ENCODE data around the gene CDC42BPG. TPM values are rescaled to one million over a fixed set of nuclear protein-coding genes. Genes with fewer than 3 reads are reported as not detected.
"Not testable (repeated sequence)": the region's sequence is repeated elsewhere in the genome, so short reads cannot be mapped to it uniquely, and the experiment has no call there.

Gene CDC42BPG
- total RNA-seq, 1 donor from 2014 or later, result 21.1 TPM

DNA sequence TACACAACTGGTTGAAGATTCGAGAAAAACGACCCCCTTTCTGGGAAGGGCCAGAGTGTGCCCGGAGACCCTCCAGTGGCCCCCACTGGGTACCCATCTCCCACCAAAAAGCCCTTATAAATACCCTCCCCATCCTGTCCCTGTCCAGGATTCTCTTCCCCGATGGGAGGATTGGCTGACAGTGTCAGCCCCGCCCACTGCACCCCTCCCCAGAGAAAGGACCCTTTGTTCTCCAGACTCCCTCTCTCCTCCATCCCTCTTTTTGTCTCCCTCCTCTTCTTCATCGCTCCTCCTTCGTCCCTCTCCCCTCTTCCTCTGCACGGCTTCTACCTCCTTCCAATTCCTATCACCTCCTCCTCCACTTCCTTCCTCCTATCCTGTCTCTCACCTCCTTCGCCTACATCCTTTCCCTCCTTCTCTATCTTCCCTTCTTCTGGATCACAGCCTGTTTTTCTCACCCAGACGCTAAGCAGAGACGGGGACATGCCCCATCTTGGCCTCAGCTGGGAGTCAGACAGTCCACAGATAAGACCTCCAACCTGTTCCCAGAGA lies 20.8 kb downstream of the CDC42BPG start:
- H3K4me3 Mint-ChIP-seq (ENCODE audit: low read depth), result no peak overlapping the region
- TF ChIP-seq, protein P1, sequence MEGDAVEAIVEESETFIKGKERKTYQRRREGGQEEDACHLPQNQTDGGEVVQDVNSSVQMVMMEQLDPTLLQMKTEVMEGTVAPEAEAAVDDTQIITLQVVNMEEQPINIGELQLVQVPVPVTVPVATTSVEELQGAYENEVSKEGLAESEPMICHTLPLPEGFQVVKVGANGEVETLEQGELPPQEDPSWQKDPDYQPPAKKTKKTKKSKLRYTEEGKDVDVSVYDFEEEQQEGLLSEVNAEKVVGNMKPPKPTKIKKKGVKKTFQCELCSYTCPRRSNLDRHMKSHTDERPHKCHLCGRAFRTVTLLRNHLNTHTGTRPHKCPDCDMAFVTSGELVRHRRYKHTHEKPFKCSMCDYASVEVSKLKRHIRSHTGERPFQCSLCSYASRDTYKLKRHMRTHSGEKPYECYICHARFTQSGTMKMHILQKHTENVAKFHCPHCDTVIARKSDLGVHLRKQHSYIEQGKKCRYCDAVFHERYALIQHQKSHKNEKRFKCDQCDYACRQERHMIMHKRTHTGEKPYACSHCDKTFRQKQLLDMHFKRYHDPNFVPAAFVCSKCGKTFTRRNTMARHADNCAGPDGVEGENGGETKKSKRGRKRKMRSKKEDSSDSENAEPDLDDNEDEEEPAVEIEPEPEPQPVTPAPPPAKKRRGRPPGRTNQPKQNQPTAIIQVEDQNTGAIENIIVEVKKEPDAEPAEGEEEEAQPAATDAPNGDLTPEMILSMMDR (IDR thresholded peaks at IDR 0.05; ENCODE audit: unreplicated experiment), result no peak
- H3K9me3 Mint-ChIP-seq (ENCODE audit: low read depth), result no peaks in the 10 kb centered on the region
- DNase-seq (ENCODE audit: low spot score, unreplicated experiment), result no peak
- H3K36me3 Mint-ChIP-seq (ENCODE audit: insufficient read depth), result peaks cover 16% of the 10 kb centered on the region
- H3K27me3 Mint-ChIP-seq, result no peaks in the 10 kb centered on the region
- H3K4me1 Mint-ChIP-seq (ENCODE audit: low read depth), result no peaks in the 10 kb centered on the region
- no peak overlapping the region for H3K27ac Mint-ChIP-seq

DNA sequence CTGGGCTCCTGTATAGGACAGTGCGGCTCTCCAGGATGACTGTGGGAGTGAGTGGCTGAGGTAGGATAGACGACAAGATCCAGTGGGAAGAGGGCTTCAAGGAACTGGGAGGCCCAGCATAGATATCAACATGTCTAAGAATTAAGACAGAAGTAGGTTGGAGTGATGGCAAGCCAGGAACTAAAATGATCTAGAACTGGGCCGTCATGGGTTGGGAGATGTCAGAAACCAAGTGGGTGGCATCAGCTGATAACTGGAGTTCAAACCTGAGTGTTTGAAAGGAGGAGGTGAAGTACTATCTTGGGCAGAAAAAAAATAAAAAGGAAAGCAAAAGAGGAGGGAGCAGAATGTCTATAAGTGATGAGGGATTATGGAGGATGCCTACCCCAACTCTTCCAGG lies 27.0 kb downstream of the CDC42BPG start:
- no peaks in the 10 kb centered on the region for H3K27me3 Mint-ChIP-seq
- peaks cover 2% of the 10 kb centered on the region for H3K4me1 Mint-ChIP-seq (ENCODE audit: low read depth)

DNA sequence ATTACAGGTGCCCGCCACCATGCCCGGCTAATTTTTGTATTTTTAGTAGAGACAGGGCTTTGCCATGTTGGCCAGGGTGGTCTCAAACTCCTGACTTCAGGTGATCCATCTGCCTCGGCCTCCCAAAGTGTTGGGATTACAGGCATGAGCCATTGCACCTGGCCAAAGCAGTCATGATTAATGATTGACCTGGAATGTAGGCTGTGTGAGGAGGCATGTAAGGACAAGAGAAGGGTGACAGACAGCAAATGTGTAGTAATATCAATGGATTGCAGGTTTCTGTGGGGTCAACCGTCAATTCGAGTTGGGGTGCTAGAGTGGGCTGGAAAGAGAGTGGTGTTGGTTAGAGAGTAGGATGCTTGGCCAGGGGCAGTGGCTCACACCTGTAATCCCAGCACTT lies 29.0 kb downstream of the CDC42BPG start:
- not testable (repeated sequence) for H3K27me3 Mint-ChIP-seq; H3K36me3 Mint-ChIP-seq (ENCODE audit: insufficient read depth); H3K4me1 Mint-ChIP-seq (ENCODE audit: low read depth); H3K9me3 Mint-ChIP-seq (ENCODE audit: low read depth); DNase-seq (ENCODE audit: low spot score, unreplicated experiment); H3K4me3 Mint-ChIP-seq (ENCODE audit: low read depth)
- H3K27ac Mint-ChIP-seq, result peak overlapping the region; percentile 9

More for the DNA sequence above, 27.0 kb downstream of the CDC42BPG start:
- no peaks in the 10 kb centered on the region for H3K9me3 Mint-ChIP-seq (ENCODE audit: low read depth)
- peak overlapping the region; percentile 45 for H3K27ac Mint-ChIP-seq
- H3K36me3 Mint-ChIP-seq (ENCODE audit: insufficient read depth), result no peaks in the 10 kb centered on the region
- no peak overlapping the region for H3K4me3 Mint-ChIP-seq (ENCODE audit: low read depth)
- DNase-seq (ENCODE audit: low spot score, unreplicated experiment), result no peak
- TF ChIP-seq, protein P1 (IDR thresholded peaks at IDR 0.05; ENCODE audit: unreplicated experiment), result no peak

DNA sequence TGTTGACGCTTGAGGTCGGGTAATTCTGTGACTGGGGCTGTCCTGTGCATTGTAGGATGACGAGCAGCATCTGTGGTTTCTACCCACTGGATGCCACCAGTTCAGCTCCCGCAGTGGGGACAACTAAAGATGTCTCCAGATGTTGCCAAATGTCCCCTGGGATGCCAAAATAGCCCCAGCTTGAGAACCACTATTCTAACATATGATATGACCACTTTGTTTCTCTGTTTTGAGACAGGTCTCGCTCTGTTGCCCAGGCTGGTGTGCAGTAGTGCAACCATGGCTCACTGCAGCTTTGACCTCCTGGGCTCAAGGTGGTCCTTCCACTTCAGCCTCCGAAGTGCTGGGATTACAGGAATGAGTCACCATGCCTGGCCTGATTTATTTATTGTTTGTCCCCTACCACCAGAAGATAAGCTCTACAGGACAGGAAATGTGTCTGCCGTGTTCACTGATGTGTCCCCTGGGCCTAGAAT lies 29.7 kb downstream of the CDC42BPG start:
- no peaks in the 10 kb centered on the region for H3K27me3 Mint-ChIP-seq
- no peaks in the 10 kb centered on the region for H3K9me3 Mint-ChIP-seq (ENCODE audit: low read depth)
- DNase-seq (ENCODE audit: low spot score, unreplicated experiment), result no peak
- H3K4me1 Mint-ChIP-seq (ENCODE audit: low read depth), result peaks cover 4% of the 10 kb centered on the region
- no peak overlapping the region for H3K4me3 Mint-ChIP-seq (ENCODE audit: low read depth)
- H3K36me3 Mint-ChIP-seq (ENCODE audit: insufficient read depth), result no peaks in the 10 kb centered on the region
- no peak overlapping the region for H3K27ac Mint-ChIP-seq
- TF ChIP-seq, protein P1 (IDR thresholded peaks at IDR 0.05; ENCODE audit: unreplicated experiment), result no peak

DNA sequence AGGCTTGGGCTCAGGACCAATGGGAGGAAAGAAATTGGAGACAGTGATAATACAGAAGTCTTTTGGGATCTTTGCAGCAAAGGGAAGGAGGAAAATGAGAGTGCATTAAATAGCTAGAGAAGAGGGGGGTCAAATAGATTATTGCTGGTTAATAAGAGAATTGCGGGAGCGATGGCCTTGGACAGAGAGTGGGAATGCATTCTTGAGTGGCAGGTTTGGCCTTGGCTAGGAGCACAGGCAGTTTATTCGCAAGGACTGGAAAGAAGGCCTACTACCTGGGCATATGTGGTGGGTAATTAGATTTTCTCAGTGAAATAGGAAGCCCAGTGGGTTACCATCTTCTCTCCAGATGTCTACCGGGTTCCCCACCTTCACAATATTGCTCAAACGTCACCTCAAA lies 30.6 kb downstream of the CDC42BPG start:
- no peaks in the 10 kb centered on the region for H3K9me3 Mint-ChIP-seq (ENCODE audit: low read depth)
- no peak for DNase-seq (ENCODE audit: low spot score, unreplicated experiment)
- no peaks in the 10 kb centered on the region for H3K27me3 Mint-ChIP-seq
- H3K36me3 Mint-ChIP-seq (ENCODE audit: insufficient read depth), result no peaks in the 10 kb centered on the region
- H3K4me1 Mint-ChIP-seq (ENCODE audit: low read depth), result peaks cover 10% of the 10 kb centered on the region
- TF ChIP-seq, protein P1 (IDR thresholded peaks at IDR 0.05; ENCODE audit: unreplicated experiment), result no peak
- H3K27ac Mint-ChIP-seq, result no peak overlapping the region
- no peak overlapping the region for H3K4me3 Mint-ChIP-seq (ENCODE audit: low read depth)

DNA sequence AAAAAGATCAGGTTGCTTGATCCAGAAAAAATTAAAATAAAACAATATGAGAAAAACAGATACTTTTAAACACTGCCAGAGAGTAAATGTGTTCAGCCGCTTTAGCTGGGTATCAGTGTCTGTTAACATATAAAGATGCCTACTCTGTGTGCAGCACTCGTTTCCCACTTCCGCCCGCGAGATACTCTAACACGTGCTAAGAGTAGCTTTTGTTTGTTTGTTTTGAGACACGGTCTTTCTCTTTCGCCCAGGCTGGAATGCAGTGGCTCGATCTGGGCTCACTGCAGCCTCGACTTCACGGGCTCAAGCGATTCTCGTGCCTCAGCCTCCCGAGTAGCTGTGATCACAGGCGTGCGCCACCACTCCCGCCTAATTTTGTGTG lies 33.6 kb downstream of the CDC42BPG start:
- no peaks in the 10 kb centered on the region for H3K9me3 Mint-ChIP-seq (ENCODE audit: low read depth)

More for the DNA sequence above, 33.6 kb downstream of the CDC42BPG start:
- TF ChIP-seq, protein P1 (IDR thresholded peaks at IDR 0.05; ENCODE audit: unreplicated experiment), result no peak
- peaks cover 3% of the 10 kb centered on the region for H3K36me3 Mint-ChIP-seq (ENCODE audit: insufficient read depth)
- H3K4me1 Mint-ChIP-seq (ENCODE audit: low read depth), result peaks cover 10% of the 10 kb centered on the region
- peak overlapping the region; percentile 96 for H3K27ac Mint-ChIP-seq
- no peaks in the 10 kb centered on the region for H3K27me3 Mint-ChIP-seq
- H3K4me3 Mint-ChIP-seq (ENCODE audit: low read depth), result peak overlapping the region; percentile 96
- DNase-seq (ENCODE audit: low spot score, unreplicated experiment), result no peak
